GM19240 (cell line): ENCODE results near the gene CTBP2.

Experiments
- DNase-seq: peaks from one replicate; pipeline ENCODE4 v3.0.0; 2011; ENCODE audit warnings: low spot score; ENCODE audit not compliant: insufficient read length

CTBP2 gene

DNA sequence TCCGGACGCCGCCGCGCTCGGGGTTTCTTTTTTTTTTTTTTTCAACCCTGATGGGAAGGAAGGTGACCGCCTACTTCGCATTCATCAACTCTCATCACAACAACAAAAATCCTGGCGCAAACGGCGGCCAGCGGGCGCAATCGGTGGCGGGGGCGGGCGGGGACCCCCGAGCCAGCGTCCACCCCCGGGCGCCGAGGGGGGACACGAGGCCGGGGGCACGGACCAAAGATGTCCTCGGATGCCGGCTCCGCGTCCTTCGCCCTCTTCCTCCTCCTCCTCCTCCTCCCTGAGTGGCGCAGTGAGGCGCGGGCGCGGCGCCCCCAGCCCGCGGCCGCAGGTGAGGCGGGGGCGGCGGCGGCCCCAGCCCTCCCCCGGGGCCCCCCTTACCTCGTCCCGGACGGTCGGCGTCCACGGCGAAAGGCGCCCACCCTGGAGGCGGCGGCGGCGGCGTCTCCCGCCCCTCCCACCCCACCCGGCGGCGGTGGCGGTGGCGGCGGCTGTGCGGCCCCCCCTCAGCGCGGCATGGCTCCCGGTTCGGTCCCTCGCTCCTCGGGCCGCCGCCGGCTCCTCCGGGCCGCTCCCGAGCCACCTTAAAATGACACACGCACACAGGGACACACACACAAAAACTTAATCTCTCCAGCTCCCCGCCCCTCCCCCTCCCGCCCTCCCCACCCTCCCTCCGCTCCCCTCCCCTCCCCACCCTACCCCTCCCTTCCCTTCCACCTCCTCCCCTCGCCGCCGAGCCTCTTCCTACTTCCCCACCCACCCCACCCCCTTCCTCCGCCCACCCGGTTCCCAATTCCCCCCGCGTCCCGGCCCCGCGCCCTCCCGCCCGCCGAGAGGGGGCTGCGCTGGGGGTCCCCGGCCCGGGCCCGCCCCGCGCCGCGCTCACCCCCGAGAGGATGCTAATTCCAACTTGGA, at the start of gene CTBP2:
CTBP2 (minus strand) TSS at position 632 of the 924 bp plus-strand sequence.
- no peak for DNase-seq

DNA sequence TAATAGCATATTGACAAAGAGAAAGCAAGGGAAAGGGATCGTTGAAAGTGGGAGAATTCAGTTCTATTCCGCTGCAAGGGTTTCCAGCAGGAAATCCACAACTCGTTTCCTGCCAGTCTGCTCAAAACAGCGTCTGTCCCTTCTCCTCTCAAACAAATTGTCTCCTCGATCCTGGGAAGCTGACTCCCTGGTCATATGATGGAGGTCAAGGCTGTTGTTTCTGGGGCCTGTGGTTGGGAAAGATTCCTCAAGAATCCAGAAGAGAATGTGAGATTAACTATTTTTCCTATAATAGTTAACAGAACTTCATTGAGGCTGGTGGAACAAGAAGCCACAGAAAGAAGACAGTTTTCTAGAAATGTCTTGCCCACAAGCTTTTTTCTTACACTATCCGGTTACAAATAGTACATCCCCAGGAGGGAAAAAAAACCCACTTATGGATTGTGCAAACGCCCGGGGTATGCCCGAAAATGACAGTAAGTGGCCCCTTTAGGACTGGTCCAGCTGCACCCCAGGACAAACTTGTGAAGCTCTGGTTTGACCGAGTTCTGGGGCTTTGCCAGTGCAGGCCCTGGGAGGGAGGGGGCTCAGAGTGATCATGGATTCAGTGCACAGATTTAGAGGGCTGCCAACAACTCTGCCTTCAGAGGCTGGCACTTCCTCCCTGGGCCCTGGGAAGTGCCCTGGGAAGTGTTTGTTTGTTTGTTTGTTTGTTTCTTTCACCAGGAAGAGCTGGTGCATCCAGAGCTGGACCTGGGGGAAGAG, 49.4 kb upstream of the CTBP2 start:
- DNase-seq, result no peak

- no peak for DNase-seq
These were observed 48.6 kb upstream of the CTBP2 start for GRCh38 chr10:125208854-125209565.

DNA sequence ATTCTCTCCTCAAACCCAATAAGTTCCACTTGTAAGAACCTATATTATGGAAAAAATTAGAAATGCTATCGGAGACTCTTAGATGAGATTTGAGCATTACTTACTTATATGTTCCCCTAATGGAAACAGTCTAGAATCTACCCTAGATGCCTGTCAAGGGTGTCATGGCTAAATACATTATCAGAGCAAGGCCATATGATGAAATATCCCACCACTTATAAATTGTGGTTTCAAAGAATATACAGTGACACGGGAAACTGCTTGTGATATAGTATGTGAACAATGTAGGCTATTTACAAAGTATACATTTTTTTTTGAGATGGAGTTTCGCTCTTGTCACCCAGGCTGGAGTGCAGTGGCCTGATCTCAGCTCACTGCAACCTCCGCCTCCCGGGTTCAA, 46.3 kb upstream of the CTBP2 start:
- DNase-seq, result no peak

GRCh38 chr10:125205431-125205830, 45.1 kb upstream of the CTBP2 start:
- DNase-seq, result no peak

DNA sequence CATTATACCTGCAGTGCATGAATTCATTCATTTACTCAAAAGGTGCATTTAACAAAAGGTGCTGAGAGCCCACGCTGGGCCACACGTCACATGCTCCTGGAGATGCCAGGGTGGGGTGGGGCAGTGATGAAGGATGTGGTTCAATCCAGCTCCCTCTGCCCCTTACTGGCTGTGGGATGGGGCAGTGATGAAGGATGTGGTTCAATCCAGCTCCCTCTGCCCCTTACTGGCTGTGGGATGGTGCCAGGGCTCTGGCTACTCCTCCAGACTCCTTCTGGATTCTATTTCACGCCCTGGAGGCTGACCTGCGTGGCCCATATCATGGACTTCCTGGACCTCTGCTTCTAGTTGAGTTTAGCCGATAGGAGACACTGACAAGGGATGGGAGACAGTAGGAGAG, 44.0 kb upstream of the CTBP2 start:
- no peak for DNase-seq

DNA sequence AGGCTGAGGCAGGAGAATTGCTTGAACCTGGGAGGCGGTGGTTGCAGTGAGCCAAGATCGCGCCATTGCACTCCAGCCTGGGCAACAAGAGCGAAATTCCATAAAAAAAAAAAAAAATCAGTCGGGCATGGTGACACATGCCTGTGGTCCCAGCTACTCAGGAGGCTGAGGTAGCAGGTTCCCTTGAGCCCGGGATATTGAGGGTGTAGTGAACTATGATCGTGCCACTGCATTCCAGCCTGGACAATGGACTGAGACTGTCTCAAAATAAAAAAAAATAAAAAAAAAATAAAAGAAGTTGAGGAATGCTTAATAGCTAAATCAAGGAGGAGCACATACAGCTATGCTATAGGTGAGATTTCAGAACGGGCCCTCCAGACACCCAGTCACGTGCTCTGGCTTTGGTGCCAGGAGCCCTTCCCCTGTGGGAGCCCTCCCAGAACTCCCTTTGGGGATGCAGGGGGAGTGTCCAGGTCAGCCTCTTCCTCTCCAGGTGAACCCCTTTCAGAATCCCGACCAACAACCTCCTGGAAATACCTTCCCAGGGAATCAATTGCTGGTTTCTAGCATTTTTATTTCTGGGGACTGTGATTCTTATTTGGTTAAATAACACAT, 42.9 kb upstream of the CTBP2 start:
- no peak for DNase-seq

DNA sequence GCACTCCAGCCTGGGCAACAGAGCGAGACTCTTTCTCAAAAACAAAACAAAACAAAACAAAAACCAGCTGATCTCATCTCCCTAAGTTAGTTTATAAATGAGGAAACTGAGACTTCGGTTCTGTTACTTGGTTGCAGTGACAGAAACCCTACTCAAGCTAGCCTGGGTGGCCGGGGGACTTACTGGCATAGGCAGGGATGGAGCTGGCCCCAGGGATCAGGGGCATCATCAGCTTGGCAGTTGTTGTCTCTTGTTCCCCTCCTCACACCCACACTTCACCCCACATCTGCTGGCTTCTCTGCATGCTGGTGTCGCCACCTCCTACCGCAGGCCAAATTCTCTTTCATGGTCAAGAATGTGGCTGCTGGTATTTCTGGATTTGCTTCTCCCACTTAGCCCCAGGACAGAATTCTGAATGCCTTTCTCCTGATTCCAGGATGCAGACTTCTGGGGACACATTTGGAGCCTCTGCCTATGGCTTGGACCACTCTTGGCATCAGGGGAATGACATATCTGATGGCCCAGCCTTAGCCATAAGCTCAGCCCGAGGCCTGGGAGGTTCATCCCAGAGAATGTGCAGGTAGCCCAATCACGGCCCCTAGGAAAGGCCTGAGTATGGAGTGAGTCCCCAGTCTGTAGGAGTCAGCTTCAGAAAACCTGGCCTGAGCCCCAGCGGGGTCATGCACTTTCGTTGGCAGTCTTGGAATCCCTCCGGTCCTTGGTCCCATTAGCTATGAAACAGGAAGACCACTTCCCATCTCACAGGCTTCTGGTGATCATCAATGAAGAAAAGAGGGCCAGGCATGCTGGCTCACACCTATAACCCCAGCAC, 41.6 kb upstream of the CTBP2 start:
- DNase-seq, result no peak

DNA sequence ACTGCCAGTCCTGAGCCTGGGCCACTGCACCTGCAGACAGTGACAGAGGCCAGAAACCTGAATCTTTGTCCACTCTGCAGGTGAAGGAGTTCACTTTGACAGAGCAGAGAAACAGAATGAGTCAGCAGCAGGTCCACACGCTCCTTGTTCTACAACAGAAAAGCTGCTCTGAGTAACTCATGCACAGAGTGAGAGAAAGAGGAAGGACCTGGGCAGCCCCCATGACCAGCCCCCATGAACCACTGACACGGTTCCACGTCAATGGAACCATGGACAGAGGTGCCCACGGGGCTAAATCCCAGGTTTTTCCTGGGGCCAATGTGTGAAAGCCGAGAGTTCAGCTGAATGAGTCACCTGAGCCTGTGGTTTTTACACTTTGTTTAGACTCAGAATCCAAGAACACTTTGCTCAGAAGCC, 40.8 kb upstream of the CTBP2 start:
- DNase-seq, result peak; percentile 18

GRCh38 chr10:125200396-125200795, 40.0 kb upstream of the CTBP2 start:
- DNase-seq, result no peak

- no peak for DNase-seq
These were observed 38.9 kb upstream of the CTBP2 start for GRCh38 chr10:125199270-125199669.

GRCh38 chr10:125194814-125195213, 34.5 kb upstream of the CTBP2 start:
- DNase-seq, result no peak

DNA sequence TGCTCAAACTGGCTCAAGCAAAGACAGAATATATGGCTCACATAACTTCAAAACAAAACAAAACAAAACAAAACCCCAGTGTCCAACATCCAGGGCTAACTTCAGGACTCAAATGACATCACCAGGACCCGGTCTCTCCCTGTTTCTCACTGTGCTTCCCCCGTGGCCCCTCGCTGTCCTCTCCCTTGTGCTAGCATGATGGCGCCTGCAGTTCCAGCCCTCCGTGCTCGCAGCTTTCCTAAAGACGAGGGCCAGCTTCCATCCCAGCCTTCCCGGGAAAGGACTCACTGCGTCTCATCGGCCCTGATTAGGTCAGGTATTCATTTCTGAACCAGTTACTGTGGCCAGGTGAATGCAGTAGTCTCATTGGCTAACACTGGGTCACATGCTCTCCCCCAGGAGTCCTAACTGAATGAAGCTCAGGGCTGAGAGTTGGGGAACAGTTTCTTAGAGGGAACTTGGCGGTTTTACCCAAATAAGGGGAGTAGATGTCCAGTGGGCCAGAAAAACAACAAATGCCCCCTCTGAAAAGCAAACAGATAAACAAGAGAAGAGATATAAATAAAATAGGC, 33.0 kb upstream of the CTBP2 start:
- no peak for DNase-seq

- no peak for DNase-seq
These were observed 32.3 kb upstream of the CTBP2 start for GRCh38 chr10:125192620-125193019.

- no peak for DNase-seq
These were observed 31.6 kb upstream of the CTBP2 start for GRCh38 chr10:125192005-125192404.

- no peak for DNase-seq
These were observed 30.6 kb upstream of the CTBP2 start for GRCh38 chr10:125190946-125191345.

GRCh38 chr10:125190414-125190813, 30.1 kb upstream of the CTBP2 start:
- no peak for DNase-seq

GRCh38 chr10:125189162-125189561, 28.8 kb upstream of the CTBP2 start:
- DNase-seq, result no peak

DNA sequence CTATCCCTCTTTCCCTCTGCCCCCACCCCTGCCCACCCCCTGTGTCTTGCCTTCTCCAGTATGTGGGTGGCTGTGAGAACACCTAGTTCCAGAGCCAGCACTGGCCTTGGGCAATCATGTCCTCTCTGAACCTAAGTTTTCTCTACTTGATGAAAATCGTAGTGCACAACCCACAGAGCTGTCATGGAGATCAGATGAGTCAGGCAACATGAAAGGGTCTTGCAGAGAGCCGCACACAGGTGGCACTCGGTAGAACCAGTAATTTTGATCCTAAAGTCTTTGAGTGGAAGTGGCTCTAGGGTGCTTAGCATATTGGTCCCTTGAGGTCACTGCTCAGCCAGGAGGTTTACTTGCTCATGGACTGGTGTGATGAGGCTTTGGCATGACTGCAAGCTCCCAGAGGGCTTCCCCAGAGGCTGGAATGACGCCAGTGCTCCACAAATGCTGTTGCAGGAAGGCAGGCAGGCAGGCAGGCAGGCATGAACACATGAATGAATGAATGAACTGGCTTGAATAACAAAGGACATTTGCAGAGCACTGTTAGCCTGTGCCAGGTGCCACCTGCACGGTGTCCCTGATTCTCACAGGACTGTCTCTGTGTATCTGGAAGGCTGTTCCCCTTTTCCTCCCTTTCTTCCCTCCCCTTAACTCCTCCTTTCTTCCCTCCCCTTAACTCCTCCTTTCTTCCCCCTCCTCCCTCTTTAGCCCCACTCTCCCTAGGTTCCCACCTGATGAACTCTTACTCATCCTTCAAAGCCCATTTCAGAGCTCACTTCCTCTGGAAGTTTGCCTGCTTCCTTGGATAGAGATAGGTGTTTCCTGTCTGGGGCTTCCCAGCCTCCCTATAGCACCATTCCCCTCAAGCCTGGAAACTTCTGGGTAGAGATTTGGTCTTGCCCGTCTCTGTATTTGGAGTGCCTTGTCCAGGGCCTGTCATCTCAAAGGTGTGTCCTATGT, 27.2 kb upstream of the CTBP2 start:
- DNase-seq, result no peak
